CD4-positive, alpha-beta T cell treated with Interleukin-12 subunit alpha and Interleukin-12 subunit beta, for 1 hour (primary cell): ENCODE data around the gene ZNF334.

Source experiments
- DNase-seq: peaks from one replicate; pipeline ENCODE4 v3.0.0-alpha.2; 2020

ZNF334 gene

GRCh38 chr20:46512943-46513844 is at the start of gene ZNF334:
TSS of gene ZNF334 (minus strand) at chr20:46513559. CDS start at chr20:46512102, 1,457 bp downstream.
- DNase-seq, result no peak

GRCh38 chr20:46562373-46563169 is 49.2 kb upstream of the ZNF334 start:
- DNase-seq, result peak; percentile 59

DNA sequence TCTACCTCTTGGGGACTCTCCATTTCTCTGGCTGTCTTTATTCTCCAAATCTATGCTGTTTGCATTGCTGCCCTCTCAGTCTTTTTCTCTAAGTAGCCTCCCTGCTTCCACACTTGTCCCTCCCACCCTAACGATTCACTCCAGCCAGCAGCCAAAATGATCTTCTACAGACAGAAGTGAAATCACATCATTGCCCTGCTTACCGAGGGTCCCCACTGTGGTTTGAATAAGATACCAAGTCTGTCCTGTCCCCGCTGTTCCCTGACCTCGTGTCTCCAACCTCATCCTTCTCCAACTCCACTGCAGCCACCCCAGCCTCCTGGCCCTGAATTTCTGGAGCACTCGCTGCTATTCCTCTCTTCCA is 48.6 kb upstream of the ZNF334 start:
- no peak for DNase-seq

- no peak for DNase-seq
Observed at GRCh38 chr20:46559685-46560440, 46.5 kb upstream of the ZNF334 start.

- DNase-seq, result no peak
Observed at GRCh38 chr20:46559001-46559400, 45.6 kb upstream of the ZNF334 start.

GRCh38 chr20:46558511-46558959 is 45.2 kb upstream of the ZNF334 start:
- DNase-seq, result no peak

- no peak for DNase-seq
Observed at GRCh38 chr20:46557231-46557956, 44.0 kb upstream of the ZNF334 start.

GRCh38 chr20:46555370-46555956 is 42.1 kb upstream of the ZNF334 start:
- no peak for DNase-seq

DNA sequence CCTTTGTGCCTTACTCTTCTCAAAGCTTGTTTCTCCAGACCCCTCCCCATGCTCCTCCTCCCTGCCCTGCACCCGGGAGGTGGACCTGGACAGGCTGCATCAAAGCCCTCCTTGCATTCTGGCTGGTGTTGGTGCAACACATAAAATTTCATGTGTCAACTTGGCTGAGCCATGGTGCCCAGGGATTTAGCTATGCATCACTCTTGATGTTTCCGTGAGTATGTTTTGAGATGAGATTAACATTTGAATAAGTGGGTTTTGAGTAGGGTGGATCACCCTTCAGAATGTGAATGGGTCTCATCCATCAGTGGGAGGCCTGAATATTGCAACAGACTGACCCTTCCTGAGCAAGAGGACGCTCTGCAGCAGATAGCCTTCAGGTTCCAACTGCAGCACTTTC is 41.5 kb upstream of the ZNF334 start:
- no peak for DNase-seq

- no peak for DNase-seq
Observed at GRCh38 chr20:46553926-46554325, 40.6 kb upstream of the ZNF334 start.

- DNase-seq, result peak; percentile 27
Observed at GRCh38 chr20:46552460-46553420, 39.4 kb upstream of the ZNF334 start.

DNA sequence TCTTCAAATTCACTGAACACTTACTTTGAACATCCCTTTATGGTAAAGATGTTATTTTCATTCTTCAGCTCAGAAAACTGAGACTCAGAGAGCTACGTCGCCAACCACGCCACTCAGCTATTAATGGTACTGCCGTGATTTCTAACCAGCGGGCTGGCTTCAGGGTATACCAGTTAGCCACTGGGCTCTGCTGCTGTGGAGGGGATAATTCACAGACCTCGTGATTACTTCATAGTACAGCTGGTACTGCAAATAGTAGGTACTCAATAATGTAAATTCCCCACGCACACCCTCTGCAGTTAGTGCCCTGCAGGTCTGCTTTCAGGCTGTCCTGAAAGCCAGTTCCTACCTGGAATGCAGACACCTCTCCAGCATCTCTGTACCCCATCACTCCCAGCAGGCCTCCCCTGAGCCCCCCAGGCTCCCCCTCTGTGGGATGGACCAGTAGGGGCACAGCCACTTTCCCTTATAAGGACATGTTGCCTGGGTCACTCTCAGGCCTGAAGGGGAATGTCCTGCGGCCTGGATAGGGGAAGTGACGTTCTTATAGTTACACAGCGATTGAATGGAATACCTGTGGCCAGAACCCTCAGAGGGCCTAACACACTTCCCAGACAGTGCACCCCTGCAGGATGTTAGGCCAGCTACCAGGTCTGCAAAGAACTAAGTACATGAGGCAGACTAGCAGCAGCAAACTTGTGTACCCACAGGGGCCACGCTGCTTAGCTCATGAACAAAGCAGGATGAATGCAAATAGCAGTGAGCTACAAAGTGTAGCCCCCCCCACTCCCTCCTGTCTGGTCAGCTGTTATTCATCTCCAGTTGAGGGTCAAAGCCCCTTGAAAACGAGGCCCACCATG is 38.4 kb upstream of the ZNF334 start:
- DNase-seq, result no peak

GRCh38 chr20:46550461-46550860 is 37.1 kb upstream of the ZNF334 start, which contains the start of gene OCSTAMP:
TSS of gene OCSTAMP (minus strand) at chr20:46550654. CDS start at chr20:46550560, 94 bp downstream.
- DNase-seq, result no peak

GRCh38 chr20:46549188-46549972 is 36.0 kb upstream of the ZNF334 start:
- DNase-seq, result no peak

DNA sequence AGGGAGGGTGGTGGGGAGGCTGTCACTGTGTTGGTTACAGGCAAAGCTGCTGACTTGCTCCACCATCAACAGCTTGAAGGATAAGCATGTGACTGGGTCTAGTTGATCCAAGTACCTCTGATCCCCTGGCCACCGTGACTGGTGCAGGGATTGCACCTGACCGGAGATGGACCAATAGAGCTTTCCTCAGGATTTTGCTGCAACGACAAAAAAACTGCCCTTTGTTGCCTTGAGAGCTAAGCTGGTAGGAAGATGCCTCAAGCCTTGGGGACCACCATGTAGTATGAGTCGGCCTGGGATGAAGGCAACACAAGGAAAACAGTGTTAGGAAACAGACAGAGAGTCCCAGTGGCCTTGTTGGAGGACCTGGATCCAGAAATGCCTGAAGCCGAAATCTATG is 35.3 kb upstream of the ZNF334 start:
- no peak for DNase-seq

GRCh38 chr20:46547995-46548394 is 34.6 kb upstream of the ZNF334 start:
- no peak for DNase-seq

DNA sequence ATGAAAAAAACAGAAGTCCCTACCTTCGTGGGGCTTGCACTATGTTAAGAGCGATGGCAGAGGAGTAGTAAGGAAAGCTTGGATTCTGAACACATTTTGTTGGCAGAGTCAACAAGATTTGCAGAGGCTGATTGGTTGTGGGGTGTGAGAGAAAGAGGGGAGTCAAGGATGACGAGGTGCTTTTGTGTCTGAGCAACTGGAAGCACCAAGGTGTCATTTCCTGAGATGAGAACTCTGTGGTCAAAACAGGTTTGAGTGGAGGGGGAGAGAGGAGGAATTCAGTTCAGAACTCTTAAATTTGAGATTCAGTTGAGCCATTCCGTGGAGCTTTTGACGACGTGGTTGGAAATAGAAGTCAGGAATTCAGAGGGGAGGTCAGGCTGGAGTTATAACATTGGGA is 33.6 kb upstream of the ZNF334 start:
- no peak for DNase-seq

- no peak for DNase-seq
Observed at GRCh38 chr20:46546298-46546697, 32.9 kb upstream of the ZNF334 start.

GRCh38 chr20:46545827-46546138 is 32.4 kb upstream of the ZNF334 start:
- DNase-seq, result no peak
